Sigmoid colon (tissue), 7 donors: ENCODE results near the gene ATG10. TPM values are rescaled to one million over a fixed set of nuclear protein-coding genes. Genes with fewer than 3 reads are reported as not detected.

ENCODE experiments used
- DNase-seq: peaks from one replicate; pipeline ENCODE4 v3.0.0-alpha.2; 2019
- H3K27ac ChIP-seq, 4 donors: fragments of 200-600 bp; sonication (generic); one replicate each; pipeline ENCODE4 v1.5.1; 2016 to 2019; ENCODE audit warnings: mild to moderate bottlenecking in 1 of 4
- H3K27me3 ChIP-seq, 3 donors: fragments of 200-600 bp; sonication (generic); one replicate each; pipeline ENCODE4 v1.5.1; 2019; ENCODE audit warnings: mild to moderate bottlenecking in 1 of 3
- H3K36me3 ChIP-seq, 4 donors: fragments of 200-600 bp; sonication (generic); one replicate each; pipeline ENCODE4 v1.5.1; 2016 to 2019
- H3K4me1 ChIP-seq, 4 donors: fragments of 200-600 bp; sonication (generic); one replicate each; pipeline ENCODE4 v1.5.1; 2017 to 2019
- H3K4me3 ChIP-seq, 4 donors: fragments of 200-600 bp; sonication (generic); one replicate each; pipeline ENCODE4 v1.5.1; 2017 to 2019; ENCODE audit warnings: mild to moderate bottlenecking in 2 of 4, moderate library complexity in 1 of 4
- H3K9me3 ChIP-seq, 4 donors: fragments of 200-600 bp in 3 of 4; sonication (generic) in 3 of 4; one replicate each; pipeline versions ENCODE4 v1.5.1 to v1.6.1; 2013 to 2019
- CTCF ChIP-seq, 4 experiments: fragments of 450-650 bp in 3 of 4; fragments of 200-600 bp in 1 of 4; IDR thresholded peaks; one replicate each; pipeline ENCODE4 v1.5.1; 2016 to 2019; ENCODE audit warnings: antibody characterized with exemption in 4 of 4, mild to moderate bottlenecking in 3 of 4, moderate library complexity in 2 of 4
- EP300 ChIP-seq, 4 donors: sonication (generic); formaldehyde crosslinking; IDR thresholded peaks; one replicate each; pipeline ENCODE4 v1.6.1; 2017; ENCODE audit warnings: antibody characterized with exemption in 4 of 4
- POLR2A ChIP-seq, 2 donors: fragments of 450-650 bp; IDR thresholded peaks; one replicate each; pipeline ENCODE4 v1.6.1; 2016; ENCODE audit warnings: antibody characterized with exemption in 2 of 2, mild to moderate bottlenecking in 2 of 2, moderate library complexity in 2 of 2
- POLR2AphosphoS5 ChIP-seq, 4 donors: sonication (generic); formaldehyde crosslinking; IDR thresholded peaks; one replicate each; pipeline ENCODE4 v1.6.1; 2017; ENCODE audit warnings: antibody characterized with exemption in 4 of 4
- WGBS, 2 donors: extraction: QIAGEN DNeasy Blood & Tissue Kit; methylation state at CpG; one replicate each; pipeline ENCODE4 v1.1.7; 2013; 5-methylcytosine and 5-hydroxymethylcytosine counted together
- intact Hi-C: fragments of 100-400 bp; cut with DNase I; formaldehyde crosslinking; loops from one replicate; pipeline ENCODE4 v1.15.1; 2023
- polyA plus RNA-seq, 3 donors: library from polyadenylated mRNA; stranded (reverse); fragments of 200-250 nt; gene quantifications; one replicate each; pipeline ENCODE4 v1.2.3, GENCODE V29; 2013
- total RNA-seq, 4 donors: library from RNA; depleted of rRNA; stranded (reverse); fragments of >200 nt; gene quantifications; one replicate each; pipeline ENCODE4 v1.1.0, GENCODE V29; 2016
- donor health status: healthy with polysubstance abuse.
- donor health status: Bipolar disorder and iron deficiency.
- donor health status: healthy.

The ATG10 gene
- 10 to 100 TPM in 2 of 4 donors, 1 to 10 TPM in 2; 6.4 to 13.2 (median 10.7) TPM for total RNA-seq
- polyA plus RNA-seq = 10 to 100 TPM in 1 of 3 donors, 1 to 10 TPM in 2; 4.2 to 11.3 (median 6.3) TPM

- Histone ChIP-seq H3K36me3 (peaks cover 0 to 8% (median 0%) of the 10 kb centered on the region in 4 donors), H3K4me1 (peaks cover 0 to 19% (median 6%) of the 10 kb centered on the region in 4 donors), H3K27me3 (no peaks in the 10 kb centered on the region), H3K4me3 (peak within 1 kb of the TSS; percentile 69 to 87 (median 70)), H3K27ac (peak within 1 kb of the TSS; percentile 95 to 99 (median 98)), H3K9me3 (no peaks in the 10 kb centered on the region)
- DNase-seq = peak; percentile 96
- 0% methylated on average over 77 of the region's 77 CpGs for WGBS, 2 donors
- TF ChIP-seq POLR2AphosphoS5 (IDR thresholded peaks at IDR 0.05) (peak; percentile 95 to 99 (median 97)), EP300 (IDR thresholded peaks at IDR 0.05) (no peak), POLR2A (IDR thresholded peaks at IDR 0.05) (peak; percentile 88 to 93), CTCF (IDR thresholded peaks at IDR 0.05) (no peak)
- intact Hi-C loops = loop anchor here (1.0 to 5.0 kb wide), 5 partner anchors 120 to 550 kb away; partner anchors contain the start of gene SSBP2
Measured at GRCh38 chr5:81971712-81972491, at the start of gene ATG10. ATG10 (plus strand) TSS chr5:81972023; CDS start chr5:81987571, 15,548 bp downstream.

DNA sequence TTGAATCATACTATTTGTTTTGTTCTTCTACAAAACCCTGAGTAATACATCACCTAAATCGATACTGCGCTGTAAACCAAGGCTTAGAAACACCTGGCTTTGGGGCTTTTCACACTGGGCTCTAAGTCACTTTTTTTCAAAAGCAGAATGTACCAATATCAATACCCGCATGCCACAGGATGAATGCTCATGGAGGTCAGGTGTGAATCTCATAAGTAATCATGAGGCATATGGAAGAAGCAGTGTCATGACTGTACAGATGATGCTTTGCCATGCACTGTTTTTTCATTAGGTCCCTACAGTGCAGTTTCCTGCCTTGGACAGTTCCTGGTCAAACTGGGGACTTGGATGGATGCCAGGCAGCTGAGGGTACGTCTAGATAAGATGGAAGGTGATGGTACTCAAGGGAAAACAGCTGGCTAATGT, 49.0 kb upstream of the ATG10 start:
- Histone ChIP-seq H3K9me3 (no peaks in the 10 kb centered on the region), H3K27ac (no peak overlapping the region), H3K4me1 (no peaks in the 10 kb centered on the region), H3K36me3 (no peaks in the 10 kb centered on the region), H3K4me3 (no peak overlapping the region), H3K27me3 (no peaks in the 10 kb centered on the region)
- 69 to 71% methylated on average over 4 of the region's 4 CpGs for WGBS, 2 donors
- intact Hi-C loops = no loop called here
- no peak for TF ChIP-seq POLR2AphosphoS5 (IDR thresholded peaks at IDR 0.05)
- no peak for TF ChIP-seq CTCF (IDR thresholded peaks at IDR 0.05)
- no peak for TF ChIP-seq POLR2A (IDR thresholded peaks at IDR 0.05)
- no peak for TF ChIP-seq EP300 (IDR thresholded peaks at IDR 0.05)
- no peak for DNase-seq

DNA sequence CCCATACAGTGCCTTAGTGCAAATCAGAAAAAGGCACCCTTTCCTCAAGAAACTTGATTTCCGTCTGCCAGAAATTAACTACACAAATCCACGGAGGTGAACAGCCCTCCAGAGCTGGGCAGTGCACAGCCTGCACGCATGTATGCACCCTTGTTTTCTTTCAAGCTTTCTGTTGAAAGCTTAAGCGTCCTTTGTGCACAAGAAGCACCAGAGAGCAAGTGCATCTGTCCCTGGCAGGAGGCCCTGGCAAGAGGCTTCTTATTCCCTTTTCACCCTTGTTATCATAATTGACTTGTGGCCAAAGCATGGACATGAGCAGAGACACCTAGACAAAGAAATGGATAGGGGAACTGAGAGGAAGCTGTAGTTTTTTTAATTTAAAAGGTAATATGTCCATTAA, 47.4 kb upstream of the ATG10 start:
- H3K27me3 ChIP-seq = no peaks in the 10 kb centered on the region
- 80 to 82% methylated on average over 4 of the region's 4 CpGs for WGBS, 2 donors
- no peak overlapping the region for H3K27ac ChIP-seq
- no peak overlapping the region for H3K4me3 ChIP-seq
- TF ChIP-seq CTCF (IDR thresholded peaks at IDR 0.05) = no peak
- TF ChIP-seq POLR2AphosphoS5 (IDR thresholded peaks at IDR 0.05) = no peak
- no peak for TF ChIP-seq EP300 (IDR thresholded peaks at IDR 0.05)
- no peak for TF ChIP-seq POLR2A (IDR thresholded peaks at IDR 0.05)
- no peak for DNase-seq
- no peaks in the 10 kb centered on the region for H3K4me1 ChIP-seq
- no peaks in the 10 kb centered on the region for H3K9me3 ChIP-seq
- H3K36me3 ChIP-seq = no peaks in the 10 kb centered on the region
- intact Hi-C loops = no loop called here

DNA sequence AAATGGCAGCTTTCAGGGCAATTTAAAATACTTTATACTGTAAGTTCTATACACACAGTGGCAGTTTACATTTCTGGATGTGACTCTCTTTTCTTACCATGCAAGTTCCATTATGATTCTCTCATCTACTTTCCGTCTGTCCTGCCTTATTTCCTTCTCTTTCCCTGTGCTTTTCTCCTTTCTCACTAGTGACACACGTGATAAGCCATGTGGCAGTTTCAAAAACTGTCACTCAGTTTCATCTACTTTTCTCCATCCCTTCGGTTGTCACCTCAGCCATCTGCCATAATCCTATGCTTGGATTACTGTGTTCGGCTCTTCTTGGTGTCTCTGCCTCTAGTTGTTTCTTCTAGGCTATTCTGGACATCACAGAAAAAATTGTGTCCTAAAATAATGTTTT, 46.8 kb upstream of the ATG10 start:
- no peak overlapping the region for H3K27ac ChIP-seq
- WGBS, 2 donors = 71 to 87% methylated on average over 4 of the region's 4 CpGs
- H3K4me1 ChIP-seq = no peaks in the 10 kb centered on the region
- H3K36me3 ChIP-seq = no peaks in the 10 kb centered on the region
- TF ChIP-seq CTCF (IDR thresholded peaks at IDR 0.05) = no peak
- TF ChIP-seq EP300 (IDR thresholded peaks at IDR 0.05) = no peak
- TF ChIP-seq POLR2AphosphoS5 (IDR thresholded peaks at IDR 0.05) = no peak
- no peak for TF ChIP-seq POLR2A (IDR thresholded peaks at IDR 0.05)
- no peaks in the 10 kb centered on the region for H3K27me3 ChIP-seq
- intact Hi-C loops = no loop called here
- H3K9me3 ChIP-seq = no peaks in the 10 kb centered on the region
- no peak for DNase-seq
- H3K4me3 ChIP-seq = no peak overlapping the region
